Measurements from ENCODE around the gene C19orf25.
"Not testable (repeated sequence)": the region's sequence is repeated elsewhere in the genome, so short reads cannot be mapped to it uniquely, and the experiment has no call there.

C19orf25 gene

DNA sequence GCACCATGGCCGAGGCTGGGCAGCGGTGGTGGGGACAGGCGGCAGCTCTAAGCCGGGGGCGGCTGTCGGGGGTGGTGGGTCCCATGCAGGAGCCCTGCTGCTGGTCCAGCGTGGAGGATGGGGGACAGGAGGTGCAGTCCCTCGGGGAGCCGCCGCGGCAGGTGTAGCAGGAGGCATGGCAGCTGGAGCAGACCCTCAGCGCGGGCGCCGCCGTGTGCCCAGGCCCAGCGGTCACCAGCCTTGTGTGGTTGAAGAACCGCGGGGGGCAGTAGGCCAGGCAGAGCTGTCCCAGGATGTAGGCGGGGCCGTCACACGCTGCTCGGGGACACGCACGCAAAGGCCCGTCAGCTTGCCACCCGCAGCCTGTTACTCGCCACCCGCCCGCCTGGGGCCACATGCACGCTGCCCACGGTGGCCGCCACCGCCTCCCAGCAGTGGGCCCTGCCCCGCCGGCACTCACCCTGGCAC, 2.9 kb upstream of the C19orf25 start:
- no peak for DNase-seq (ENCODE audit: low spot score)

DNA sequence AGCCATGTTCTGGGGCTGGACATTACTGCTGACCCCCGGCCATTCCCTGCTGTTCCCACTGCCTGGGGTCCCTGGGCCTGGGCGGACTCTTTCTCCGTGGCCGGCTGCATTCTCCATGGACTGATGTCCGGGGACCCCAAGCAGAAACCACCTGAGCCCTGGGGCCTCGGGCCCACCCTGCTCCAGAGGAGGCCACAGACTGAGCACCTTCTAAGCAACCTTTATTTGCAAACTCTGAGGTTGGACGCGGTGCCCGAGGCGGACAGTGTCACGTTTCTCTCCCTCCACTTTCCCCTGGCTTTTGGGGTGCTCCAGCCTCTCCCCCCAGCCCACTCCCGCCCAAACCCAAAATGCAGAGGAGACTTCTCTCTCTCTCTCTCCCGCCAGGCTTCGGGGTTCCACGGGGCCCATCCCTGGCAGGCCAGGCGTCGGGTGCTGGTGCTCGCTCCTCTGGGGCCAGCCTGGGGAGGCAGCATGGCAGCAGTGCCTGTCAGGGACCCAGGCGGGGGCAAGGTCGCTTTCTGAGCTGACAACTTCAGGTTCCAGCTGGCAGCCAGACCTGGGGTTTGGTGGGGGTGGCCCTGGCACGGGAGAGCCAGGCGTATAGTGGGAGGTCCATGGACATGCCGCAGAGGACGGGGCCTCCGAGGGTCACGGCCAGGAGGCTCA, 2.3 kb upstream of the C19orf25 start:
- DNase-seq (ENCODE audit: low spot score): no peak

DNA sequence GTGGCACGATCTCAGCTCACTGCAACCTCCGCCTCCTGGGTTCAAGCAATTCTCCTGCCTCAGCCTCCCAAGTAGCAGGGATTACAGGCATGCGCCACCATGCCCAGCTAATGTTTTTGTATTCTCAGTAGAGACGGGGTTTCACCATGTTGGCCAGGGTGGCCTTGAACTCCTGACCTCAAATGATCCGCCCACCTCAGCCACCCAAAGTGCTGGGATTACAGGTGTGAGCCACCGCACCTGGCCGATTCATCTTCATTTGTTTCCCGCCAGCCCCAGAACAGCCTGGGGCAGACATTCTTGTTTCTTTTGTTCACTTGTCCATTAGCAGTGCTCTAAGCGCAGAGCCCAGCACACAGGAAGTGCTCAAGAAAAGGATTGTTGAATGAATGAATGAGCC, 2.0 kb downstream of the C19orf25 start:
- DNase-seq (ENCODE audit: low spot score): not testable (repeated sequence)

DNA sequence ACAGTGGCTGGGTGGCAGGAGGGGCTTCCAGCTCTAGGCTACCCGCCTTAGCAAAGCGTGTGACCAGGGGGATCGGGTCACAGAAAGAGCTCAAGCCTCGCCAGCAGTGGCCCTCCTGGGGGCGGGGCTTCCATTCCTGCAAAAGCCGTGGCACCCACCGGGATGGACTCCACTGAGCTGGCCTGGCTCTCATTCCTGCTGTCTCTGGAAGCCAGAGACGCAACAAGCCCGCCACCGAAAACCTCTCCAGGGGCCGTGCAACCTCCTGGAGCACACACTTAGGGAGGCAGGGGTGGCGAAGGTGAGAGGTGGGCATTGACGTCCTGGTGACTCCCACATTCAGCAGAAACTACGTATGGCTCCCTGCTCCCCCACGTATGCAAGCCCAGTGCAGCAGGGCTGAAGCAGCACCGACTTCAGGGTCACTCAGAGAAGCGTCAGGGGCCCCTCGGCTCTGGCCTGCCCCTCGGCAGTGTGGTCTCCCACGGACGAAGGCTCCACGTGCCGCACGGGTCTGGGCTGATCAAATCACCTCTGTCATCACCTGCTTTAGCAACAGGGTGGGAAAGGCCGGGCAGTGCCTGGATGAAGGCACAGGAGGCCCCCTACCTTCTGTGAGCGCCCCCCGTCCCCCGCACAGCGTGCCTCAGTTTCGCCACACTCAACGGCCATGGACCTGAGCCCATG, 3.1 kb downstream of the C19orf25 start:
- DNase-seq (ENCODE audit: low spot score): no peak

DNA sequence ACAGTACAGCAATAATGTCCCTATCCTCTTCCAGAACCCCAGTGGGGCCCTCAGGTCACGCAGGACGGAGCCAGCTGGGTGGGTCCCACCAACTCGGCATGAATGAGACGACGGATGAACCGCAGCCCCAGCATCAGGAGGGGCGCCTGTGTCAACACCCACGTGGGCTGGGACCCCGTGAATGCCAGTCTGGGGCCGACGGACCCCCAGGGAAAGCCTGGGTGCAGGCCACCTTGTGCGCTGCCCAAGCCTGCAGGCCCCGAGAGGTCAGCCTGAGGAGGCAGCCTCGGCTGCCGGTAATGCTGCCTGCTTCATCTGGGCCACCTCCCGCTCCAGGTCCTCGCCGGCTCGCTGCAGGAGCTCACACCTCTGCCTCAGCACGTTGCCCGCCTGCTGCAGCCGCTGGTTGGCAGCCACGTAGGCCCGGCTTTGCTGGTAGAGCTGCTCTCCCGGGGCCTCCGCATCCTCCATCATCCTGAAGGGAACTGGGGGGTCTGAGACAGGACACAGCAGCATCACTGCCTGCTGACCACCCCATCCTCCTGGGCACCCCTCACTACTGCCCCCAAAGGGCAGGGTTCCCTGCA, 4.2 kb downstream of the C19orf25 start:
- no peak for DNase-seq (ENCODE audit: low spot score)

DNA sequence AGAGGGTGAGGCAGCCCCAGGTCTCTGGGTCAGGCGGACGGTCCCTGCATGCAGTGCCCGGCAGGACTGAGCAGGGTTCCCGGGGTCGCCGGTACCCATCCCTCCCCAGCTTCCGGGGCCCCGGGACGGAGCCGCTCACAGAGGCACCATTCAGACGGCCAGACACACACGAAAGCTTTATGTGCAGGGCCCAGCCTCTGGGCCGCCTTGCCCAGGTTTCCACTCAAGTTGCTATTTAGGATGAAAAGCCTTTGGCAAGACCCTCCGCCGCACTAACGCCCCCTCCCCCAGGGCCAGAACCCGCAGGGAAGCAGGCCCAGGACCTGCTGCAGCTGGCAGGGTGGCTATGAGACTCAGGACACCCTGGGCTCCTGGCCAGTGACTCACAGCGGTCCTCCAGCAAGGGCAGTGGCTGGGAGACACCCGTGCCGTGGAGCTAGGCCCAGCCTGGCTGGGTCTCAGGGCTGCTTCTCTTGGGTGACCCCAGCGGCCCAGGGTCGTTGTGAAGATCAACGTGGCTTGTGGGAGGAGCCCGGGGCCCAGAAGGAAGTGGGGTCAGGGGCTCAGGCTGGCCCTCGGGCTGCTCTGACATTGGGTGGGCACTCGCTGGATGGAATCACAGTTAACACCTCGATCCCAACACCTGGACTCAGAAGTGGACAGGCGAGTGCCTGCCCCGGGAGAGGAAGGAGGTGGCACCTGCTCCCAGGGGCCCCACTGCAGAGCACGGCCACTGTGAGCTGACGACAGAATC, 4.8 kb downstream of the C19orf25 start:
- no peak for DNase-seq (ENCODE audit: low spot score)

DNA sequence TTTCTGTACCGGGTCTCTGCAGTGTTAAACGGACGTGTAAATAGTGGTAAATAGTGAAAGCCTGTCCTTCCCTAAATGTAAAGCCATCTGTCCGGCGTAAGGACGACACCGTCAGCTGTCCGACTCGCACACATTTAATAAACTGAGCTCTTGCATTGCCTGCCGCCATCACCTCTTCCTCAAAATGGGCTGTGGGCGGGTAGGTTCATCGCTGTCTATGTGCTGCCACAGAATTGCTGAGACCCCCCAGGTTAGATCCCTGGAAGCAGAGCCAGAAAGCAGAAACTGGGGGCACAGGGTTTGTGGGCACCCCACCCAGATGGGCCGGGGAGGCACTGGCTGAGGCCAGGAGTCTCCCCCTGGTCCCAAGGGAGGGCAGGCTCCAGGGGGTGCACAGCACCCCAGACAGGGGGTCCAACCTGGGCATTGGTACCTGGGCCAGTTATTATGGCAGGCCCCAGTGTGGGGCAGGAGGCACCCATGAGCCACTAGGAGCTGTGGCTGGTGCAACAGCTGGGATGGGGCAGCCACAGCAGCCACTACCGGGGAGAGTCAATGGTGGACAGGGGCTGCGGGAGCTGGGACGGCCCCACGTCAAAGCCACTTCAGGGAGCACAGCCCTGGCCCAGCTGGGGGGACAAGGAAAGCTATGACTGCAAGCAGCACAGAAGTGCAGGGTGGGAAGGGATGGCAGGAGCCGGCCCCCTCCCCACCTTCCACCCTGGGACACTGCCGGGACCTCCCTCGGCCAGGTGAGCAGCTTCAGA, 5.7 kb downstream of the C19orf25 start:
- DNase-seq (ENCODE audit: low spot score): no peak

DNA sequence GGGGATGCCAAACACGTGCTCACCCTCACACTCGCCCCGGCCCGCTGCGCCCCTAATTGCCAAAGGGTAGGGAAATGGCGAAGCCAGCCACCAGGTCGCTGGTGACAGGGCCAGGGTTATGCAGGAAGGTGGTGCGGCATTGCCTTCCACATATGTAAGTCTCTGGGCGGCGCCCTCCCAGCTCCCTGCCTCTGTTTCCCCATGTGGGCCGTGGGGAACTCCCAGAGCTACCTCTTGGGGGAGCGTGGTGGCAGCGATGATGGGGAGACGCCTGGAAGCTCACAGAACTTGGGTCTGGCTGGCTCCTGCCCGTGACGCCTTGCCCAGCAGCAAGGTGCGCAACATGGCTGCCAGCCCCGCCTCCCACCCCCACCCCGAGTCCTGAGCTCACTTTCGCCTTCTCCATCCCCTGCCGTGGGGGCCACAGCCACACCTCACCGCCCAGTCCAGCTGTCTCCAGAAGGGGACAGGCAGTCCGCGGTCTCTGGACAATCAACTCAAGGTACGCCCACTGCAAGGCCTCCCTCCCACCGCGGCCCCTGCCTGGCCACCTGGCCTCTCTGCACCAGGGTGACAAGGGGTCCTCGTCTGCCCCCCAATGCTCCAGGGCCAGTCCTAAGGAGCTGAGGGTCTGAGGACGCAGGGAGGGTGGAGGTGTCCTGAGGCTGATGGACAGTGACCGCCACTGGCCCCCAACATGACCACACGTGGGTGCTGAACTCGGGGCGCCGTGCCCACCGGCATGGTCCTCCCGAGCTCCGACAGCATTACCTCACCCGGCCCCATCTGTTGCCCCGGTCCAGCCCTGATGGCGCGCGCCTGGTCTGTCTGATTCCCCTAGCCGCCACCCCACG, 6.6 kb downstream of the C19orf25 start:
- no peak for DNase-seq (ENCODE audit: low spot score)

DNA sequence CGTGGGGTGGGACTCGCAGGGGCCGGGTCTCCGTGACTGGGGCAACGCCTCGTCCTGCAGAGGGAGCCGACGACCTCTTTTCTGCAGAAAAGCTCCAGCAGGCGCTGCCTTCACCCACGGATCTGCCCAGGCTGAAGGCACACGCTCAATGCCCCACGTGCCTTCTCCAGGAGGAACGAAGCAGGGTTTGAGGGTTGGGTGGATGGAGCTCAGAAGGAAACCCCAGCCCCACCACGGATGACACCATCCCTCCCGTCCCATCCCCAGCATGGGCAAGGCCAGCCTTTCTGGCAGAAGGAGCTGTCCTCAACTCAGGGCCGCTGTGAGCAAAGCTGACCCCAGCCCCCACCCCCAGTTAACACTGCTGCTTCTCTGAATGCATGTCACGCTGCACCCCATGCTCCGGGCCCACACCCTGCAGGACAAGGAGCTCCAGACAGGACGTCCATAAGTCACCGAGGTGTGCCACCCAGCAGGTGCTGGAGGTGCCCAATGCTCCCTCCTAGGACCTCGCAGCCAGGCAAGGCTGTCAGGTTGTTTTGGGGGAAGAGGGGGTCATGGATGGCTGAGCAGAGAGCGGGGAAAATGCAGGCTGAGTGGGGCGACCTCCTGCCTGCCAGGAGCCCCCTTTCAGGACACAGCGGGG, 7.4 kb downstream of the C19orf25 start:
- DNase-seq (ENCODE audit: low spot score): no peak

DNA sequence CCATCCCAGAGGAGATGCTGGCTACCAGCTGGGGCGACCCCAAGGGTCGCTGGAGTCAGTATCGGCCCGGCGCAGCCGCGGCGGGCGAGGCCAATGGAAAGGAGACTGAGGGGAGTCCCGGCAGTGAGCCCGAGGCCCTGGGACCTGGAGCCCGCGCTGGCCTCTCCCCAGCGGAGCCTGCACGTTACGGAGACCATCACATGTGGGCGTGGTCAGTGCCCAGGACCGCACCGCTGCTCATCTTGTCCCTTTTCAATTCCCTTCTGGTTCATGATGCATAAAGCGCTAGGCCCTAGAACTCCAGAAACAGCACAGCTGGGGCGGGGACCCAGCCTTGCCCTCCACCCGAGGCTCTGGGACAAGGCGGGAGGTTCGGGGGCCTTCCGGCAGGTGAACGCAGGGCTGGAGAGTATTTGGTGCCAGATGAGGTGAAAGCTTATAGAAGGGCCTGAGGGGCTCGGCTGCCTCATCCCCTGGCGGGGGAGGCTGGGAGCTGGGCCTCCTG, 8.0 kb downstream of the C19orf25 start:
- no peak for DNase-seq (ENCODE audit: low spot score)

DNA sequence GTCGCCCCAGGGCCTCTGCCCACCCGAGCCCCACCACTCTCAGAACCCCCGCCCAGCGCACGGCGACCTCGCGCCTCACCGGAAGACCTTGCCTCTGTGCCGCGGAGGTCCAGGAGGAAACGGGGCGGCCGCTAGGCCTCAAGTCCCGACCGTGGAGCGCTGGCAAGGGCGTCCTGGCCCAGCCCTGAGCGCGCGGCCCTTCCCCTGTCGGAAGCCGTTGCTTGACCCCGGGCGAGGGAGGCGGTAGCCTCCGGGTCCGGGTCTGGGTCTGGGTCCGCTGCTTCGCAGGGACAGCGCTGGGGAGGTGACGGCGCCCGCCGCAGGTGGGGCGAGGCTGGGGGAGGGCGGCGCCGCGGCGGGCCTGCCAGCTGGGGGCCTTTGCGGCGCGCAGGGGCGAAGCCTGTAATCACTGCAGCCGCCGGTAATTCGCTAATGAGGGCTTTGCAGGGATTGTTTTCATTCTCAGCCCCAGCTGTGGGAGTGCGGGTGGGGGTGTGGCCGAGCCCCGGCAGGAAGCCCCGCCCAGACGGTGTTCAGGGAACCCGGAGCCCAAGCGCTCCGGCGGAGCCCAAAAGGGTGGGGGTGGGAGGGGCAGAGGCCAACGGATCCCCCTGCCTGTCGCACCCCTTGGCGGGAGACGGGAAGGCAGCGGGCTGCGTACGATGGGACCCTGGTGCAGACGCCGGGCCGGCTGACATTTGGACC, 8.6 kb downstream of the C19orf25 start:
- DNase-seq (ENCODE audit: low spot score): no peak

DNA sequence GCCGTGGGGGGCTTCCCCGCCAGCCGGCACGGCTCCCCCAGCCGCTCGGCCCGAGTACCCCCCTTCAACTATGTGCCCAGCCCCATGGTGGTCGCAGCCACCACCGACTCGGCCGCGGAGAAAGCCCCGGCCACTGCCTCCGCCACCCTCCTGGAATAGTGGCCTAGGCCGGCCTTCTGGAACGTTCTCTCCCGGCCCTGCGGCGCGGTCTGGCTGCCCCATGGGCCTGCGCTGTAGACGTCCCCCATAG, 9.0 kb downstream of the C19orf25 start:
- no peak for DNase-seq (ENCODE audit: low spot score)

DNA sequence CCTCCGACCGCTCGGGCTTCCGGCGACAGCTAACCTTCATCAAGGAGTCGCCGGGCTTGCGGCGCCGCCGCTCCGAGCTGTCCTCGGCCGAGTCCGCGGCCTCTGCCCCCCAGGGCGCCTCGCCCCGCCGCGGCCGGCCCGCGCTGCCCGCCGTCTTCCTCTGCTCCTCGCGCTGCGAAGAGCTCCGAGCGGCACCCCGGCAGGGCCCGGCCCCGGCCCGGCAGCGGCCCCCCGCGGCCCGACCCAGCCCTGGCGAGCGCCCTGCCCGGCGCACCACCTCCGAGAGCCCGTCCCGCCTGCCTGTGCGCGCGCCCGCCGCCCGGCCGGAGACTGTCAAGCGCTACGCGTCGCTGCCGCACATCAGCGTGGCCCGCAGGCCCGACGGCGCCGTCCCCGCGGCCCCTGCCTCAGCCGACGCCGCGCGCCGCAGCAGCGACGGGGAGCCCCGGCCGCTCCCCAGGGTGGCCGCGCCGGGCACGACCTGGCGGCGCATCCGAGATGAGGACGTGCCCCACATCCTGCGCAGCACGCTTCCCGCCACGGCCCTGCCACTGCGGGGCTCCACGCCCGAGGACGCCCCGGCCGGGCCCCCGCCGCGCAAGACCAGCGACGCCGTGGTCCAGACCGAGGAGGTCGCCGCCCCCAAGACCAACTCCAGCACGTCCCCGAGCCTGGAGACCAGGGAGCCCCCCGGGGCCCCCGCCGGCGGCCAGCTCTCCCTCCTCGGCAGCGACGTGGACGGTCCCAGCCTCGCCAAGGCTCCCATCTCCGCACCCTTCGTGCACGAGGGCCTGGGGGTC, 9.6 kb downstream of the C19orf25 start:
- DNase-seq (ENCODE audit: low spot score): no peak

DNA sequence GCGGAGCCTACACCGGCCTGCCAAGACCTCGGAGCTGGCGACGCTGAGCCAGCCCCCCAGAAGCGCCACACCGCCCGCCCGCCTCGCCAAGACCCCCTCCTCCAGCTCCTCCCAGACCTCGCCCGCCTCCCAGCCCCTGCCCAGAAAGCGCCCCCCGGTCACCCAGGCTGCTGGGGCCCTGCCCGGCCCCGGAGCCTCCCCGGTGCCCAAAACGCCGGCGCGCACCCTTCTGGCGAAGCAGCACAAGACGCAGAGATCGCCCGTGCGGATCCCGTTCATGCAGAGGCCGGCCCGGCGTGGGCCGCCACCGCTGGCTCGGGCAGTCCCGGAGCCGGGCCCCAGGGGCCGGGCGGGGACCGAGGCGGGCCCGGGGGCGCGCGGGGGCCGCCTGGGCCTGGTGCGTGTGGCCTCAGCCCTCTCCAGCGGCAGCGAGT, 10.2 kb downstream of the C19orf25 start:
- no peak for DNase-seq (ENCODE audit: low spot score)

DNA sequence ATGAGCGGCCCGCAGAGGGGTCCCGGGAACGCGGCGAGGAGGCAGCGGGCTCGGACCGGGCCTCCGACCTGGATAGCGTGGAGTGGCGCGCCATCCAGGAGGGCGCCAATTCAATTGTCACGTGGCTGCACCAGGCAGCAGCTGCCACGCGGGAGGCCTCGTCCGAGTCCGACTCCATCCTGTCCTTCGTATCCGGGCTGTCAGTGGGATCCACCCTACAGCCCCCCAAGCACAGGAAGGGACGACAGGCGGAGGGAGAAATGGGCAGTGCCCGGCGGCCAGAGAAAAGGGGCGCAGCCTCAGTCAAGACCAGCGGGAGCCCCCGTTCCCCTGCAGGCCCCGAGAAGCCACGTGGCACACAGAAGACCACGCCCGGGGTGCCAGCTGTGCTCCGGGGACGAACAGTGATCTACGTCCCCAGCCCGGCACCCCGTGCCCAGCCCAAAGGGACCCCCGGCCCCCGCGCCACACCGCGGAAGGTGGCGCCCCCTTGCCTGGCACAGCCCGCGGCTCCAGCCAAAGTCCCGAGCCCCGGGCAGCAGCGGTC, 10.7 kb downstream of the C19orf25 start:
- no peak for DNase-seq (ENCODE audit: low spot score)

DNA sequence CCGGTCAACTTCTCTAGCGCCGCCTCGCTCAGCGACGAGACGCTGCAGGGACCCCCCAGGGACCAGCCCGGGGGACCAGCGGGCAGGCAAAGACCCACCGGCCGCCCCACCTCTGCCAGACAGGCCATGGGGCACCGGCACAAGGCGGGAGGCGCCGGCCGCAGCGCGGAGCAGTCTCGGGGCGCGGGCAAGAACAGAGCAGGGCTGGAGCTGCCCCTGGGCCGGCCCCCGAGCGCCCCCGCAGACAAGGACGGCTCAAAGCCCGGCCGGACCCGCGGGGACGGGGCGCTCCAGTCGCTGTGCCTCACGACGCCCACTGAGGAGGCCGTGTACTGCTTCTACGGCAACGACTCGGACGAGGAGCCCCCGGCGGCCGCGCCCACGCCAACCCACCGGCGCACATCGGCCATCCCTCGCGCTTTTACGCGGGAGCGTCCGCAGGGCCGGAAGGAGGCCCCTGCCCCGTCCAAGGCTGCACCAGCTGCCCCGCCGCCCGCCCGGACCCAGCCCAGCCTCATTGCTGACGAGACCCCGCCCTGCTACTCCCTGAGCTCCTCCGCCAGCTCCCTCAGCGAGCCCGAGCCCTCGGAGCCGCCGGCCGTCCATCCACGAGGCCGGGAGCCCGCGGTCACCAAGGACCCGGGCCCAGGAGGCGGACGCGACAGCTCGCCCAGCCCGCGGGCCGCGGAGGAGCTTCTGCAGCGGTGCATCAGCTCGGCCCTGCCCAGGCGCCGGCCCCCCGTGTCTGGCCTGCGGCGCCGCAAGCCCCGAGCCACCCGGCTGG, 11.3 kb downstream of the C19orf25 start:
- DNase-seq (ENCODE audit: low spot score): no peak

DNA sequence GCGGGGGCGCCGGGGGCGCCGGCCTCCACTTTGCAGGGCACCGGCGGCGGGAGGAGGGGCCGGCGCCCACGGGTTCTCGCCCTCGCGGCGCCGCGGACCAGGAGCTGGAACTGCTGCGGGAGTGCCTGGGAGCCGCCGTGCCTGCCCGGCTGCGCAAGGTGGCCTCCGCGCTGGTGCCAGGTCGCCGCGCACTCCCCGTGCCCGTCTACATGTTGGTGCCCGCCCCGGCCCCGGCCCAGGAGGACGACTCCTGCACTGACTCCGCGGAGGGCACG, 11.9 kb downstream of the C19orf25 start:
- no peak for DNase-seq (ENCODE audit: low spot score)
